ENCODE measurements around the gene MIX23. TPM values are rescaled to one million over a fixed set of nuclear protein-coding genes. Genes with fewer than 3 reads are reported as not detected.
A peak's percentile ranks its signal among the peaks of the same experiment; 100 is the strongest.

Gene MIX23
- total and polyA plus RNA-seq, 3 experiments from 2014 or later, result 11.3 to 175 (median 140) TPM

DNA sequence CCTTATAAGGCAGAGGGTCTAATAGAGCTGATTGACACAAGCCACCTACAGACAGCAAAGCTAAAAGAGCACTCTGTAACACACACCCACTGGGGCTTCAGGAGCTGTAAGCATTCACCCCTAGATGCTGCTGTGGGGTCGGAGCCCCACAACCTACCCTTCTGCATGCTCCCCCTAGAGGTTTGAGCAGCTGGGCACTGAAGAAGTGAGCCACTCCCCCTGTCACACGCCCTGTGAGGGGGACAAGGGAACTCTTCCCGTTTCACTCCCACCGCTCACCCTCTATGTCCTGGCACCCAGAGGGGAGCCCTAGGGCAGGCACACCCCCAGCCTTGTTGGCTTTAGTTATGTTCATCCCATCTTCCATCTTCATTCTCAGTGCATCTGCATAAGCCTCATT is 67.4 kb downstream of the MIX23 start:
- Histone ChIP-seq H3K27ac (ENCODE audit: low read depth, low read length) (no peak overlapping the region), H3K4me3 (ENCODE audit: low read length) (no peak overlapping the region), H3K36me3 (ENCODE audit: insufficient read depth, low read length) (no peaks in the 10 kb centered on the region), H3K4me1 (ENCODE audit: insufficient read depth, low read length) (no peaks in the 10 kb centered on the region), H3K9me3 (ENCODE audit: low read length) (no peaks in the 10 kb centered on the region), H3K27me3 (ENCODE audit: insufficient read depth, low read length, poor library complexity, severe bottlenecking) (no peaks in the 10 kb centered on the region)
- no peak overlapping the region for H3K4me3 Mint-ChIP-seq
- CTCF ChIA-PET, result no interaction called here
- H3K27me3 Mint-ChIP-seq, result peaks cover 1 to 21% of the 10 kb centered on the region in 2 donors
- no peak for DNase-seq
- H3K9me3 Mint-ChIP-seq, result peaks cover 4 to 14% (median 6%) of the 10 kb centered on the region in 5 donors
- H3K4me1 Mint-ChIP-seq, result peaks cover 3 to 6% (median 5%) of the 10 kb centered on the region in 3 donors
- H3K27ac Mint-ChIP-seq, result no peak overlapping the region
- H3K36me3 Mint-ChIP-seq, result peaks cover 0 to 3% (median 0%) of the 10 kb centered on the region in 3 donors
- POLR2A ChIA-PET, result no interaction called here

DNA sequence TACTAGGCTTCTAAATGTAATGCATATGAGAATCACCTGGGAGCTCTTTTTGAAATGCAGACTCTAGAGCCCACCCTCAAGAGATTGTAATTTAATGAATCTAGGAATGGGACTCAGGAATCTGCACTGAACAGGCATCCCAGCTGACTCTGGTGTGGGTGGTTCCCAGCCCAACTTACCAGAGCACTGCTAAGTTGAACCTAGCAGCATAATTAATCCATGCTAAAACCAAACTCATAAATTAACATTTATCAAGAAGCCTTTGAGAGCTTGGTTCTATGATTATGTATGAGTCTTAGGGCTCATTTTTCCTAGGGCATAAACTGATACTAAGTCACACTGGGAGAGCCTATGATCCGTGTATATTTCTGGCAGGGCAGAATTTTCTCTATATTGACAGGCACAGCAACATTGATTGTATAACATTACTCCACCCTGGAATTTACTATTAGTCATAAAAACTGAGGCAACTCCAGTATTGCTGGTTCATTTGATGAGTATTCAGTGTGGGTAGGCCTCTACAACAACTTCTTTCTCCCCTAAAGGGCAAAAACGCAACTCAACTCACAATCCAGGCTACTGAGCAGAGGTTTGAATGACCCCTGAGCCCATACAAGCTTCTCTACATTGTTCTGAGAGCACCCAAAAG is 68.7 kb downstream of the MIX23 start:
- ChIA-PET CTCF (no interaction called here), POLR2A (no interaction called here)
- Histone ChIP-seq H3K27ac (ENCODE audit: low read depth, low read length) (no peak overlapping the region), H3K4me1 (ENCODE audit: insufficient read depth, low read length) (no peaks in the 10 kb centered on the region), H3K9me3 (ENCODE audit: low read length) (no peaks in the 10 kb centered on the region), H3K36me3 (ENCODE audit: insufficient read depth, low read length) (no peaks in the 10 kb centered on the region), H3K4me3 (ENCODE audit: low read length) (no peak overlapping the region), H3K27me3 (ENCODE audit: insufficient read depth, low read length, poor library complexity, severe bottlenecking) (no peaks in the 10 kb centered on the region)
- Mint-ChIP-seq H3K36me3 (no peaks in the 10 kb centered on the region), H3K4me1 (peaks cover 3 to 6% (median 5%) of the 10 kb centered on the region in 3 donors), H3K27me3 (peaks cover 1 to 21% of the 10 kb centered on the region in 2 donors), H3K27ac (peak overlapping the region in 1 of 8 donors; percentile 21), H3K9me3 (peaks cover 0 to 11% (median 2%) of the 10 kb centered on the region in 5 donors), H3K4me3 (no peak overlapping the region)
- DNase-seq, result no peak

DNA sequence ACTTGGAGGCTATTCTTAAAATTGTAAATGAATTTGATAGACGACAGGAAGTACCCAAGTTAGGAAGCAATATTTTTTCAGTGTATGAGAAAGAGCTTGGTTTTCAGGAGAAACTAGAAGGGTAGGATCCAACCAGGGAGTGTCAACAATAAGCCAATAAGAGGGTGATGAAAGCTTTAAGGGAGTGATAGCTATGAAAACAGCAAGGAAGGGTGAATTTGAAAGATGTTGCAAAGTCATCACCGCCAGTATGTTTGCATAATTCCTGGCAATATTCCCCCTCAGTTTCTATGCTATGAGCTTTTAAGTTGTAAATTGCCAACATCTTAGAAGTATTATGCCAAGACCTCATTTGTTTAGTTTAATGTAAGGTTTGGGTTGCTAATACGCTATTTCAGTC is 69.8 kb downstream of the MIX23 start:
- Mint-ChIP-seq H3K9me3 (peaks cover 0 to 5% (median 0%) of the 10 kb centered on the region in 5 donors), H3K27ac (no peak overlapping the region), H3K4me1 (peaks cover 3 to 6% (median 5%) of the 10 kb centered on the region in 3 donors), H3K4me3 (no peak overlapping the region), H3K27me3 (peaks cover 1 to 18% of the 10 kb centered on the region in 2 donors), H3K36me3 (no peaks in the 10 kb centered on the region)
- no peaks in the 10 kb centered on the region for H3K4me1 ChIP-seq (ENCODE audit: insufficient read depth, low read length)
- ChIA-PET POLR2A (no interaction called here), CTCF (no interaction called here)
- no peaks in the 10 kb centered on the region for H3K9me3 ChIP-seq (ENCODE audit: low read length)
- no peak overlapping the region for H3K27ac ChIP-seq (ENCODE audit: low read depth, low read length)
- no peak overlapping the region for H3K4me3 ChIP-seq (ENCODE audit: low read length)
- H3K36me3 ChIP-seq (ENCODE audit: insufficient read depth, low read length), result no peaks in the 10 kb centered on the region
- no peaks in the 10 kb centered on the region for H3K27me3 ChIP-seq (ENCODE audit: insufficient read depth, low read length, poor library complexity, severe bottlenecking)
- no peak for DNase-seq

DNA sequence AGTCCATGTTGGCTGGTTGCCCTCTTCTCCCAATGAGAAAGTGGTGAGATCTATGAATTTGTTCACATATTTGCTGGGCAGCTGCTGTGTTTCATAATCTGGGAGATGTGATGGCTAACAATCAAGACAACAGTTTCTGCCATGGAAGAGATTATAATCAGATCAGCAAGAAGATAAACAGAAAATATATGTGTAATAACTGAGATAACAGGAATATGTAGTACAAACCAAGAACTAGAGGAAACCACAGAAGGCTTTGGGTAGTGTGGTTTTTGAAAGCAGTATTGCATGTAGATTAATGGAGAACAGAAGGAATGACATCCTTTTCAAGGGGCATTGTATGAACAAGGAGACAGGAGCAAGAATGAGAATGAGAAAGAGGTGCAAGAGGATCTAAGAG is 70.2 kb downstream of the MIX23 start:
- H3K36me3 ChIP-seq (ENCODE audit: insufficient read depth, low read length), result no peaks in the 10 kb centered on the region
- H3K4me1 ChIP-seq (ENCODE audit: insufficient read depth, low read length), result no peaks in the 10 kb centered on the region
- H3K27me3 Mint-ChIP-seq, result peaks cover 1 to 13% of the 10 kb centered on the region in 2 donors
- H3K4me3 ChIP-seq (ENCODE audit: low read length), result no peak overlapping the region
- H3K27ac Mint-ChIP-seq, result no peak overlapping the region
- no peaks in the 10 kb centered on the region for H3K9me3 ChIP-seq (ENCODE audit: low read length)
- ChIA-PET CTCF (no interaction called here), POLR2A (no interaction called here)
- no peak overlapping the region for H3K4me3 Mint-ChIP-seq
- no peaks in the 10 kb centered on the region for H3K27me3 ChIP-seq (ENCODE audit: insufficient read depth, low read length, poor library complexity, severe bottlenecking)
- no peak for DNase-seq
- peaks cover 0 to 1% (median 0%) of the 10 kb centered on the region in 5 donors for H3K9me3 Mint-ChIP-seq
- H3K4me1 Mint-ChIP-seq, result peaks cover 3 to 6% (median 5%) of the 10 kb centered on the region in 3 donors
- no peaks in the 10 kb centered on the region for H3K36me3 Mint-ChIP-seq
- H3K27ac ChIP-seq (ENCODE audit: low read depth, low read length), result no peak overlapping the region

DNA sequence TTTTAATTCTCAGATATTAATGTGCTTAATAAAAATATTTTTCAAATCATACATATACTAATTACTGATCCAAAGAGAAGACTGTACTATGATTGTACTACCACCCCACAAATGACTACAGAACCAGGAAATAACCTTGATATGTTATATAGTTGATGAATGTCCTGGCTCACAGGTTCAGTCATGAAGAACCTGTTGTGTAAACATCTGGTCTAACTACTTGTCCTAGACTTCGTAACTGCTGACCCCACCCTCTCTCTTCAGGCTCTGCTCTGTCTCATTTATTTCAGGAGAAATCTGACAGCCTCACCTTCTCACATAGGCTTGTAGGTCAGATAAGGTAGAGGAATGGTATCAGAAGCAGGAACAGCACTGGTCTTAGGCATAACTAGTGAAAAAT is 72.7 kb downstream of the MIX23 start:
- H3K4me3 Mint-ChIP-seq, result no peak overlapping the region
- Histone ChIP-seq H3K36me3 (ENCODE audit: insufficient read depth, low read length) (no peaks in the 10 kb centered on the region), H3K9me3 (ENCODE audit: low read length) (no peaks in the 10 kb centered on the region), H3K4me1 (ENCODE audit: insufficient read depth, low read length) (no peaks in the 10 kb centered on the region), H3K27ac (ENCODE audit: low read depth, low read length) (no peak overlapping the region), H3K4me3 (ENCODE audit: low read length) (no peak overlapping the region), H3K27me3 (ENCODE audit: insufficient read depth, low read length, poor library complexity, severe bottlenecking) (no peaks in the 10 kb centered on the region)
- peaks cover 3 to 6% (median 5%) of the 10 kb centered on the region in 3 donors for H3K4me1 Mint-ChIP-seq
- H3K36me3 Mint-ChIP-seq, result no peaks in the 10 kb centered on the region
- H3K27ac Mint-ChIP-seq, result no peak overlapping the region
- H3K27me3 Mint-ChIP-seq, result peaks cover 1 to 2% of the 10 kb centered on the region in 2 donors
- CTCF ChIA-PET, result no interaction called here
- no peaks in the 10 kb centered on the region for H3K9me3 Mint-ChIP-seq
- no peak for DNase-seq
- POLR2A ChIA-PET, result no interaction called here

Other genes with a start within 250 kb of the MIX23 start
- gene CASR, start 199.6 kb downstream of the MIX23 start, total RNA-seq, result not detected
- not detected for gene CASR, start 199.6 kb downstream of the MIX23 start, polyA plus RNA-seq
- under 1 TPM in 1 of 2 experiments, not detected in 1; 0.31 TPM for gene CSTA, start 58.0 kb downstream of the MIX23 start, total RNA-seq
- gene CSTA, start 58.0 kb downstream of the MIX23 start, polyA plus RNA-seq, result not detected
- gene FAM162A, start 951 bp upstream of the MIX23 start, total RNA-seq, result 10 to 100 TPM; 62.6 to 63.3 TPM
- gene FAM162A, start 951 bp upstream of the MIX23 start, polyA plus RNA-seq, result 113 TPM
- gene WDR5B, start 32.8 kb upstream of the MIX23 start, total RNA-seq, result 1 to 10 TPM; 4.6 to 4.8 TPM
- gene WDR5B, start 32.8 kb upstream of the MIX23 start, polyA plus RNA-seq, result 1.6 TPM
- 10 to 100 TPM; 58.6 to 60.4 TPM for gene KPNA1, start 131.7 kb upstream of the MIX23 start, total RNA-seq
- 49.1 TPM for gene KPNA1, start 131.7 kb upstream of the MIX23 start, polyA plus RNA-seq
- 10 to 100 TPM; 13.2 to 13.4 TPM for gene PARP9, start 181.1 kb upstream of the MIX23 start, total RNA-seq
- gene PARP9, start 181.1 kb upstream of the MIX23 start, polyA plus RNA-seq, result 32.5 TPM
- gene DTX3L, start 181.1 kb upstream of the MIX23 start, total RNA-seq, result 10 to 100 TPM; 22.9 to 24.3 TPM
- 31.2 TPM for gene DTX3L, start 181.1 kb upstream of the MIX23 start, polyA plus RNA-seq
- 10 to 100 TPM; 12.7 to 13.9 TPM for gene PARP15, start 194.4 kb upstream of the MIX23 start, total RNA-seq
- 8.5 TPM for gene PARP15, start 194.4 kb upstream of the MIX23 start, polyA plus RNA-seq

Measured in CD8-positive, alpha-beta memory T cell (primary cell).